ENCODE data around the gene DSCAML1. TPM values are rescaled to one million over a fixed set of nuclear protein-coding genes. Genes with fewer than 3 reads are reported as not detected.

The DSCAML1 gene
- total RNA-seq, 1 donor from 2014 or later, result 0.95 TPM

GRCh38 chr11:117519590-117519989 lies 277.4 kb downstream of the DSCAML1 start:
- peak overlapping the region; percentile 41 for H3K27ac ChIP-seq
- H3K4me1 ChIP-seq, result peaks cover 7% of the 10 kb centered on the region
- peak; percentile 65 for DNase-seq
- no peak overlapping the region for H3K4me3 ChIP-seq
- no peaks in the 10 kb centered on the region for H3K36me3 ChIP-seq
- TF ChIP-seq, protein P1, sequence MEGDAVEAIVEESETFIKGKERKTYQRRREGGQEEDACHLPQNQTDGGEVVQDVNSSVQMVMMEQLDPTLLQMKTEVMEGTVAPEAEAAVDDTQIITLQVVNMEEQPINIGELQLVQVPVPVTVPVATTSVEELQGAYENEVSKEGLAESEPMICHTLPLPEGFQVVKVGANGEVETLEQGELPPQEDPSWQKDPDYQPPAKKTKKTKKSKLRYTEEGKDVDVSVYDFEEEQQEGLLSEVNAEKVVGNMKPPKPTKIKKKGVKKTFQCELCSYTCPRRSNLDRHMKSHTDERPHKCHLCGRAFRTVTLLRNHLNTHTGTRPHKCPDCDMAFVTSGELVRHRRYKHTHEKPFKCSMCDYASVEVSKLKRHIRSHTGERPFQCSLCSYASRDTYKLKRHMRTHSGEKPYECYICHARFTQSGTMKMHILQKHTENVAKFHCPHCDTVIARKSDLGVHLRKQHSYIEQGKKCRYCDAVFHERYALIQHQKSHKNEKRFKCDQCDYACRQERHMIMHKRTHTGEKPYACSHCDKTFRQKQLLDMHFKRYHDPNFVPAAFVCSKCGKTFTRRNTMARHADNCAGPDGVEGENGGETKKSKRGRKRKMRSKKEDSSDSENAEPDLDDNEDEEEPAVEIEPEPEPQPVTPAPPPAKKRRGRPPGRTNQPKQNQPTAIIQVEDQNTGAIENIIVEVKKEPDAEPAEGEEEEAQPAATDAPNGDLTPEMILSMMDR (IDR thresholded peaks at IDR 0.05), result no peak
- peak; percentile 73 to 84 for ATAC-seq
- intact Hi-C loops (cut with DNase I), result no loop called here
- no peaks in the 10 kb centered on the region for H3K9me3 ChIP-seq
- H3K27me3 ChIP-seq (ENCODE audit: low read depth), result no peaks in the 10 kb centered on the region

DNA sequence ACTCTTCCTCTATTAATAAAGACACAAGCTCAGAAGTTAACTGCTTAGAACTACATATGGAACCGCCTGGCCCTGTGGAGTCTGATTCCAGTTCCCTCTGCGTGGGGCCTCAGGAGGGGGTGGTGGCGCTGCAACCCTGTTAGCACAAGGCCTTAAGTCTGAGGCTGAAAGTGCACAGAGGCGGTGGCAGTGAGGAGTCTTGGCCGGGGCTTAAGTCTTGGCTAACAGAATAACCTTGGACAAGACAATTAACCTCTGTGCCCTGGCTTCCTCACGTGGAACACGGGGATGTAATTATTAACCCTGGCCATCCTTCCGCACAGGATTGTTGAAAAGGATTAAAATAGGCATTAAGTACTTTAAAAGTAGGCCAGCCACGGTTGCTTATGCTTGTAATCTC lies 277.8 kb downstream of the DSCAML1 start:
- intact Hi-C loops (cut with DNase I), result no loop called here
- ATAC-seq (peak; percentile 36), DNase-seq (peak; percentile 57)
- Histone ChIP-seq H3K4me3 (no peak overlapping the region), H3K27me3 (ENCODE audit: low read depth) (no peaks in the 10 kb centered on the region), H3K36me3 (no peaks in the 10 kb centered on the region), H3K27ac (peak overlapping the region; percentile 41), H3K4me1 (peaks cover 7% of the 10 kb centered on the region), H3K9me3 (no peaks in the 10 kb centered on the region)
- TF ChIP-seq, protein P1 (IDR thresholded peaks at IDR 0.05), result no peak

DNA sequence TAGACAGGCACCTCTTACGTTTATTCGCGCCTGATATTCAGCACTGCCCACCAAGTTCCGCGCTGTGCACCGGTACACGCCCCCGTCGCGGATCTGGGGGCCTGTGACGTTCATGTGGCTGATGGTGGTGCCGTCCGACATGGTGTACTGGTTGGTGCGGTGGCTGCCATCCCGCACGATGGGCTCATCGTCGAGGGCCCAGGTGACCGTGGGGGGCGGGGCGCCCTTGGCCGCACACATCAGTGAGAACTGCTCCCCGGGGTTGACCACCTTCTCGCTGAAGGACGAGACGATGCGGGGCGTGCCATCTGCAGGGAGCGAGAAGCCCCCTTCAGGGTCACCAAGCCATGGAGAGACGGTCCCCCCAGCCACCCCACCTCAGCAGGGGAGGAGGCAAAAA lies 278.6 kb downstream of the DSCAML1 start:
- intact Hi-C loops (cut with DNase I), result no loop called here
- peaks cover 7% of the 10 kb centered on the region for H3K4me1 ChIP-seq
- TF ChIP-seq, protein P1 (IDR thresholded peaks at IDR 0.05), result no peak
- H3K27ac ChIP-seq, result no peak overlapping the region
- no peaks in the 10 kb centered on the region for H3K9me3 ChIP-seq
- H3K4me3 ChIP-seq, result no peak overlapping the region
- H3K36me3 ChIP-seq, result no peaks in the 10 kb centered on the region
- no peaks in the 10 kb centered on the region for H3K27me3 ChIP-seq (ENCODE audit: low read depth)
- DNase-seq, result no peak
- no peak for ATAC-seq

DNA sequence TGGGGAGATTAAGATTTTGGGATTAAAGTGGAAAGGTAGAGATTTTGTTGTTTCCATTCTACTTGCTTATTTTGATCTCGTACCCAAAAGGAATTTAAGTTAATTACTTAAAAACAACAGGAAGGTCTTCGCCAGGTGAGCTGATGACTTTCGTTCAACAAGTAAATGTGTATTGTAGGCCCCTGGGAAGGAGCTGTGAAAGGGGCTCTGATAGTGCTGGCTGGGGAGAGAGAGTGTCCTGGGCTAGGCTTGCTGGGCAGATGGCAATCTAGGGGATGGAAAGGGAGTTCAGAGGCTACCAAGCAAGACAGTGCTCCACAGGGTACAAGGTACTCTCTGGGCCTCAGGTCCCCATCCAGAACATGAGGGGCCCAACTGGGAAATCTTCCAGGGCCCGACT lies 279.9 kb downstream of the DSCAML1 start:
- no peak overlapping the region for H3K27ac ChIP-seq
- intact Hi-C loops (cut with DNase I), result no loop called here
- no peaks in the 10 kb centered on the region for H3K36me3 ChIP-seq
- peaks cover 9% of the 10 kb centered on the region for H3K4me1 ChIP-seq
- no peaks in the 10 kb centered on the region for H3K27me3 ChIP-seq (ENCODE audit: low read depth)
- H3K4me3 ChIP-seq, result no peak overlapping the region
- TF ChIP-seq, protein P1 (IDR thresholded peaks at IDR 0.05), result no peak
- ATAC-seq, result no peak
- no peak for DNase-seq
- H3K9me3 ChIP-seq, result no peaks in the 10 kb centered on the region

GRCh38 chr11:117515892-117516787 lies 280.9 kb downstream of the DSCAML1 start:
- no peaks in the 10 kb centered on the region for H3K9me3 ChIP-seq
- DNase-seq (no peak), ATAC-seq (no peak)
- intact Hi-C loops (cut with DNase I), result no loop called here
- no peak overlapping the region for H3K4me3 ChIP-seq
- no peak overlapping the region for H3K27ac ChIP-seq
- no peaks in the 10 kb centered on the region for H3K36me3 ChIP-seq
- H3K4me1 ChIP-seq, result peaks cover 18% of the 10 kb centered on the region
- TF ChIP-seq, protein P1 (IDR thresholded peaks at IDR 0.05), result no peak
- H3K27me3 ChIP-seq (ENCODE audit: low read depth), result no peaks in the 10 kb centered on the region

All from lower lobe of right lung (tissue), 2 donors.